Right renal pelvis (tissue), 4 donors: ENCODE data around the gene CNTN2. TPM values are rescaled to one million over a fixed set of nuclear protein-coding genes. Genes with fewer than 3 reads are reported as not detected.

Experiments used
- DNase-seq, 4 donors: peaks; one replicate each; pipeline ENCODE4 v3.0.0-alpha.2; 2013; ENCODE audit warnings: low read depth in 4 of 4, low spot score in 3 of 4, missing footprints in 1 of 4
- polyA plus RNA-seq, 4 donors: library from polyadenylated mRNA; unstranded; fragments of 120-200 nt; gene quantifications; one replicate each; pipeline ENCODE4 v1.2.1, GENCODE V29; 2013; ENCODE audit not compliant: insufficient read length in 4 of 4

The CNTN2 gene
- polyA plus RNA-seq, 4 donors, result 0.73 to 1.0 (median 0.82) TPM

- no peak for DNase-seq
Observed at GRCh38 chr1:205071028-205071409, 28.0 kb downstream of the CNTN2 start.

GRCh38 chr1:205071801-205072200, 28.8 kb downstream of the CNTN2 start:
- DNase-seq, result no peak

- no peak for DNase-seq
Observed at GRCh38 chr1:205072286-205072685, 29.3 kb downstream of the CNTN2 start.

DNA sequence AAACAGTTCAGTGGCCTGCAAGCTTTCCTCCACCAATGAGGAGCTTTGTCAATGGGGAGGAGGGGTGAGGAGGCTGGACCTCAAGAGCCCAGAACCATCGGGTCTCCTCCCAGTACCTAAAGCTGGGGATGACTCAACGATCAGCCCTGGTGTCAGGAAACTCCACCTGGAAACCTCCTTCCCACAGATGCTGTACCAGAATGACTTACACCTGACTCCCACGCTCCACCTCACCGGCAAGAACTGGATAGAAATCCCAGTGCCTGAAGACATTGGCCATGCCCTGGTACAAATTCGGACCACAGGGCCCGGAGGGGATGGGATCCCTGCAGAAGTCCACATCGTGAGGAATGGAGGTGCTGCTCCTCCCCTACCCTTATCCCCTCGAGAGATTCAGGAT, 29.9 kb downstream of the CNTN2 start:
- no peak for DNase-seq

GRCh38 chr1:205073511-205073910, 30.5 kb downstream of the CNTN2 start:
- DNase-seq, result no peak

DNA sequence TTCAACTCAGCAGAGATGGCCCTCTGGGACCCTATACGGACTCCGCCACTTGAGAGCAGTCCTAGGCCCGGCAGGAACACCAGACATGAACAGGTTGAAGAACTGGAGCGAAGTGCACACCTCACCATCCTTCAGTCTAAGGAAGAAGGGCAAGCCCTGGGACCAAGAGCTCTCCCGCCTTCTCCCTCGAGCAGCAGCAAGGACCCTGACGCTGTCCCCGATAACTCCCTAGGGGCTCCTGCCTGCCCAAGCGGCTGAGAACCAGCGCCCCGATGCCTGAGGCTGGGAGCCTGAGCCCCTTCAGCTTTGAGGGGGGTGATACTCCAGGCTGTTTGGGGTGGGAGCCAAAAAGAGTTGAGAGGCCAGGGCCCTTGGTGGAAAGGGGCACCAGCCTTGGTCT, 31.1 kb downstream of the CNTN2 start:
- no peak for DNase-seq

DNA sequence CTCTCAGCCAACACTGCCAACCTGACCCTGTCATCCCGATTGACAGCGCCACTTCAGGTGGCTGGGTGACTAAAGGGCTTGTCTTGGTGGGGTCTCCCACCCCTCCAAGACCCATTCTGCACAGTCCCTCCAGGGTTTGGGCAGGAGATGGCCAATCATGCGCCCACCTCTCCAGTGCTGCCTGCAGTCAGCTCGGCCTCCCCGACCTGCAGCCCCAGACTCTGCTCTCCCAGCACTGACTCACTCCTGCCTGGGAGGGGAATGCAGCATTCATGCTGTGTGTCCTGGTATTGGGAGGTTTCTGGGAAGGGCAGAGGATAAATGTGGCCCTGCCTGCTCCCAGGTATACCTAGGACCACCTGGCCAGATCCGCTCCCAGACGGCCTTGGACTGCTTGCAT, 31.5 kb downstream of the CNTN2 start:
- DNase-seq, result no peak

GRCh38 chr1:205075642-205076155, 32.7 kb downstream of the CNTN2 start:
- DNase-seq, result no peak

GRCh38 chr1:205076245-205076761, 33.3 kb downstream of the CNTN2 start:
- DNase-seq, result no peak

GRCh38 chr1:205077158-205077933, 34.3 kb downstream of the CNTN2 start:
- DNase-seq, result no peak

GRCh38 chr1:205077934-205078311, 34.9 kb downstream of the CNTN2 start:
- no peak for DNase-seq

DNA sequence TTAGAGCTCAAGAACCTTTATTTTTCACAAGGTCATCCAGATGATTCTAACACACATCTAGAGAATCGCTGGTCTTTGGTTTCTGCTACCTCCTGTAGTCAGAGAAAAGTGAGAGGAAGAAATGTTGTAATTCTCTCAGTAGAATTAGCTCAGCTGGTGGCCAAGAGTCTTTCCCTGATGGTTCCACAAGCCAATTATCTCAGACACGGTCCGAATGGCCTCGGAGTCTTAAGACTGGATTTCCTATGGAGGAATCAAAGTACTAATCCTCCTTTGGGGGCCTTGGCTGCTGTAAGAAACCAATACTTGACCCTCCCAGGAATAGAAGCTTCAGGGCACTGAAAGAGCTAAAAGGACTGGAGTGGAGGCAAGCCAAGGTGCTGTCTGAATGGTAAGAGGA, 39.4 kb downstream of the CNTN2 start:
- DNase-seq, result no peak

- DNase-seq, result no peak
Observed at GRCh38 chr1:205084360-205084759, 41.3 kb downstream of the CNTN2 start, which contains the start of gene TMEM81. TMEM81 (minus strand) TSS chr1:205084460; CDS start chr1:205084320, 140 bp downstream.

GRCh38 chr1:205088341-205088740, 45.3 kb downstream of the CNTN2 start:
- DNase-seq, result no peak

DNA sequence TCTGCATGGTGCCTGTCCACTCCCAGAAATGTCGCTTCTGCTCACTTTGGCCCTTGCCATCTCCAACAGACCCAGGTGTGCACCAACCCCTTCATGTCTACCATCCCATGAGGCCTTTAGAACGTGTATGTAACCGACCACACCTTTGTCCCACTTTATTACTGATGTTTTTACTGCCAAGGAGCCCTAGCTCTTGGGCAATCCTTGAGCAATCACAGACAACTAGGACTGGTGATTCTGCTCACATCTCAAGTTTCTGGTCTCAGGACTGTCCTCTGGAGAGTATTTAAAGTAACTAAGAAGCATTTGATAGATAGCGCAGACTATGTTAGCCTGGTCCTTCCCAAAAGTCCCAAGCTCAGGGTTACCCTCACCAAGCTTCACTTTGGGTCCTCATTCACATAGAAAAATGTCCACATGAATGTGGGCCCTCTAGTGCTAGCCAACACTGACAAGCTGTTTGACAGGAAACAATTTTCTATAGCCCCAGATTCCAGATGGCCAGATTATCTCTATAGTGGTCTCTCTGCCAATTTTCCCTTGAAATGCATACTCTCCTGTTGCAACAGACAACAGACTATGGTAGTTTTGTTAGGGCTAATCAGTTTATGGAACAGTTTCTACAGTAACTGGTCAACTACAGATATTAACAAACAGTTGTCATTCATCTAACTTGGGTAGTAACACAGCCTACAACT, 48.2 kb downstream of the CNTN2 start:
- DNase-seq, result no peak

DNA sequence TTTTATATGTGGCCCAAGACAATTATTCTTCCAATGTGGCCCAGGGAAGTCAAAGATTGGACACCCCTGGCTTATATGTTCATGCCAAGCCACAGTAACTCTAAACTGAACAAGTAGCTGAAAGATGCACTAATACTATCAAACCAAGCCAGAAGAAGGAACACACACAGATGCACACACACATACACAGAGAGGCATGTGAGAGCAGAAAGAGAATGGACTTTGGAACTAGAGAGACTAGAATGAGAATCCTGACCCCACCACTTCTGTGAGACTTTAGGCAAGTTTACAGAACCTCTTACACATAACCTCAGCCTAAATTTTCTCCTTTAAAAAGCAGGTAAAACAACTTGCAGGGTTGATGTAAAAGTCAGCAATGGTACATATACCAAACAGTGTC, 52.4 kb downstream of the CNTN2 start:
- DNase-seq, result no peak

- no peak for DNase-seq
Observed at GRCh38 chr1:205098242-205098641, 55.2 kb downstream of the CNTN2 start.

GRCh38 chr1:205102404-205102803, 59.4 kb downstream of the CNTN2 start:
- no peak for DNase-seq

- no peak for DNase-seq
Observed at GRCh38 chr1:205107327-205107726, 64.3 kb downstream of the CNTN2 start.

DNA sequence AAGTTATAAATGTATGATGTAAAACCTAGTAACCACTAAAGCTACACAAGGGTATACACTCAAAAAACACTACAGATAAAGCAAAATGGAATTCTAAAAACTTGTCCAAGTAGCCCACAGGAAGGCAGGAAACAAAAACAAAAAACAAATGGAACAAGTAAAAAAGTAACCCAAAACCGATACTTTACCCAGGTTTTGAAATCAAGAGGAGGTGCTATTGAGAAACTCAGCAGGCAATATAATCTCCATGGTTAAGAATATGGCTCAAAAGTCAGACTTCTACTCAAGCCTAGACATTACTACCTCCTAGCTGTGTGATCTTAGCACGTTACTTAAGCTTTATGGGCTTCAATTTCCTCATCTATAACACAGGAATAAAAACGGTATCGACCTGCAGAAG, 65.5 kb downstream of the CNTN2 start:
- DNase-seq, result no peak

GRCh38 chr1:205109269-205109668, 66.3 kb downstream of the CNTN2 start:
- no peak for DNase-seq

DNA sequence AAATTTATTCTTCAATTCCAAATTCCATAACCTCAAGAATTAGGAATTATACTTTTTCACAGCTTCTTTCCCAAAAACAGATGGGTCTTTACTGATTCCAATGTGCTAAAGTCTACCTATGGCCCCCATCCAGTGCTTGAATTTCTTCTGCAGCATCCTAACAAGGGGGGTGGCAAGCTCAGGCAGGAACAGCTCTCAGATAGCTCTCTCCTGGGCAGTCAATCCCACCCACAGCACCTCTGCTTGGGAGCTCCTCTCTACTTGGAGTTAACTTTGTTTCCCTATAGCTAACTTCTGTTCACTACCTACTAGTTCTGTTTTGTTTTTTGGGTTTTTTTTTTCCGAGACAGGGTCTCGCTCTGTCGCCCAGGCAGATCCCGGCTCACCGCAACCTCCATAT, 66.7 kb downstream of the CNTN2 start:
- DNase-seq, result no peak
